Peyer's patch (tissue), 4 donors: ENCODE results near the gene PFN3.

Experiments
- POLR2A ChIP-seq, 2 donors: fragments of 450-650 bp; IDR thresholded peaks; one replicate each; pipeline ENCODE4 v1.5.1; 2017; ENCODE audit warnings: antibody characterized with exemption in 2 of 2, mild to moderate bottlenecking in 2 of 2, moderate library complexity in 2 of 2
- TF ChIP-seq, protein P1 (sequence below), 6 experiments: fragments of 450-650 bp in 4 of 6; fragments of 200-600 bp in 2 of 6; sonication (generic) in 1 of 6; IDR thresholded peaks; one replicate each; pipeline ENCODE4 v1.5.1; 2017 to 2019; ENCODE audit warnings: antibody characterized with exemption in 6 of 6, mild to moderate bottlenecking in 3 of 6, moderate library complexity in 1 of 6

DNA sequence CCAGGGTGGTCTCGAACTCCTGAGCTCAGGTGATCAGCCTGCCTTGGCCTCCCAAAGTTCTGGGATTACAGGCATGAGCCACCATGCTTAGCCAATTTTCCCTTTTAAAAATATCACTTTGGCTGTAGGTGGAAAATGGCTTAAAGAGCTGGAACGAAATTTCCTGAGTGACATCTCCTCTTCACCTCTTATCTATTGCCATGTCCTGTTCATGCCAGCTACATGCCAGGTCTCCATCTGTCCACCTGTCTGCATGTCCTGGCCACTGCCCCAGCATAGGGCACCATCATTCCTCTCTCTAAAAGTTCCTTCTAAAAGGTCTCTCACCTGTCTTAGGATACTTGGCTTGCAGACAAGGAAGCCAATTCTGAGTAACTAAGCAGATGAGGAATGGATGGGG, 23.2 kb upstream of the PFN3 start:
- TF ChIP-seq, protein P1, sequence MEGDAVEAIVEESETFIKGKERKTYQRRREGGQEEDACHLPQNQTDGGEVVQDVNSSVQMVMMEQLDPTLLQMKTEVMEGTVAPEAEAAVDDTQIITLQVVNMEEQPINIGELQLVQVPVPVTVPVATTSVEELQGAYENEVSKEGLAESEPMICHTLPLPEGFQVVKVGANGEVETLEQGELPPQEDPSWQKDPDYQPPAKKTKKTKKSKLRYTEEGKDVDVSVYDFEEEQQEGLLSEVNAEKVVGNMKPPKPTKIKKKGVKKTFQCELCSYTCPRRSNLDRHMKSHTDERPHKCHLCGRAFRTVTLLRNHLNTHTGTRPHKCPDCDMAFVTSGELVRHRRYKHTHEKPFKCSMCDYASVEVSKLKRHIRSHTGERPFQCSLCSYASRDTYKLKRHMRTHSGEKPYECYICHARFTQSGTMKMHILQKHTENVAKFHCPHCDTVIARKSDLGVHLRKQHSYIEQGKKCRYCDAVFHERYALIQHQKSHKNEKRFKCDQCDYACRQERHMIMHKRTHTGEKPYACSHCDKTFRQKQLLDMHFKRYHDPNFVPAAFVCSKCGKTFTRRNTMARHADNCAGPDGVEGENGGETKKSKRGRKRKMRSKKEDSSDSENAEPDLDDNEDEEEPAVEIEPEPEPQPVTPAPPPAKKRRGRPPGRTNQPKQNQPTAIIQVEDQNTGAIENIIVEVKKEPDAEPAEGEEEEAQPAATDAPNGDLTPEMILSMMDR (IDR thresholded peaks at IDR 0.05) = no peak
- no peak for TF ChIP-seq POLR2A (IDR thresholded peaks at IDR 0.05)
